K562 (cell line): ENCODE measurements around the gene CEP68. TPM values are rescaled to one million over a fixed set of nuclear protein-coding genes. Genes with fewer than 3 reads are reported as not detected.

Source experiments
- ARHGAP35 ChIP-seq: fragments of 450-650 bp; IDR thresholded peaks from 2 replicates; pipeline ENCODE4 v1.6.1; 2018; ENCODE audit not compliant: partially characterized antibody
- CLOCK ChIP-seq: fragments of 250-450 bp; sonication (Bioruptor Pico); IDR thresholded peaks from 2 replicates; pipeline ENCODE4 v1.4.0; 2020; ENCODE audit warnings: mild to moderate bottlenecking, moderate library complexity, borderline replicate concordance
- E4F1 ChIP-seq: fragments of 250-450 bp; sonication (Bioruptor Pico); IDR thresholded peaks from 2 replicates; pipeline ENCODE4 v1.5.0; 2021; ENCODE audit warnings: mild to moderate bottlenecking, borderline replicate concordance
- HINFP ChIP-seq: fragments of 450-650 bp; conservative IDR thresholded peaks from 2 replicates; pipeline ENCODE4 v1.6.1; 2016; ENCODE audit warnings: missing genetic modification characterization, low read depth, mild to moderate bottlenecking, control low read depth, missing compliant biosample characterization
- KLF6 ChIP-seq: fragments of 250-450 bp; sonication (Bioruptor Pico); IDR thresholded peaks from 2 replicates; pipeline ENCODE4 v1.4.0; 2020; ENCODE audit warnings: mild to moderate bottlenecking, moderate library complexity, borderline replicate concordance
- MCM5 ChIP-seq: fragments of 450-650 bp; IDR thresholded peaks from 2 replicates; pipeline ENCODE4 v1.6.1; 2016; ENCODE audit warnings: low read depth
- POLR2B ChIP-seq: fragments of 450-650 bp; IDR thresholded peaks from 2 replicates; pipeline ENCODE4 v1.6.1; 2018; ENCODE audit warnings: low read depth; ENCODE audit not compliant: partially characterized antibody
- RAD21 ChIP-seq, 2 experiments: fragments of 250-450 bp in 1 of 2; fragments of 450-650 bp in 1 of 2; sonication (Bioruptor Pico) in 1 of 2; formaldehyde crosslinking in 1 of 2; IDR thresholded peaks in 1 of 2; conservative IDR thresholded peaks in 1 of 2; 2 replicates each; pipeline versions ENCODE4 v1.4.0 to v1.8.0; 2020 to 2022; ENCODE audit warnings: mild to moderate bottlenecking in 2 of 2, moderate library complexity in 1 of 2
- RBFOX2 ChIP-seq: fragments of 200-400 bp; formaldehyde crosslinking; IDR thresholded peaks from 2 replicates; pipeline ENCODE4 v1.6.1; 2017; ENCODE audit warnings: low read depth, mild to moderate bottlenecking, low read length, moderate library complexity
- TCF15 ChIP-seq: fragments of 250-450 bp; sonication (Bioruptor Pico); IDR thresholded peaks from 2 replicates; pipeline ENCODE4 v1.8.0; 2022; ENCODE audit warnings: moderate library complexity, mild to moderate bottlenecking, inconsistent platforms
- TFAM ChIP-seq: fragments of 250-450 bp; sonication (Bioruptor Pico); conservative IDR thresholded peaks from 2 replicates; pipeline ENCODE4 v1.5.0; 2021; ENCODE audit warnings: mild to moderate bottlenecking, moderate library complexity
- VEZF1 ChIP-seq: fragments of 200-800 bp; sonication (Bioruptor generic); IDR thresholded peaks from 2 replicates; pipeline ENCODE4 v1.6.1; 2017; ENCODE audit warnings: missing genetic modification characterization, missing compliant biosample characterization
- WHSC1 ChIP-seq: IDR thresholded peaks from one replicate; pipeline ENCODE4 v1.6.1; 2012; ENCODE audit warnings: low read length, control low read depth, inconsistent platforms
- ZNF174 ChIP-seq: fragments of 250-450 bp; sonication (Bioruptor Pico); IDR thresholded peaks from 2 replicates; pipeline ENCODE4 v1.4.0; 2020; ENCODE audit warnings: mild to moderate bottlenecking
- ZNF518B ChIP-seq: fragments of 250-450 bp; sonication (Bioruptor Pico); IDR thresholded peaks from 2 replicates; pipeline ENCODE4 v1.5.0; 2021; ENCODE audit warnings: mild to moderate bottlenecking, moderate library complexity
- polyA plus RNA-seq, 8 experiments: library from polyadenylated mRNA; depleted of rRNA in 4 of 8; stranded (reverse) in 5 of 8; unstranded in 3 of 8; fragments of >200 nt; fragmentation: Nextera tagmentation in 2 of 8; fragmentation: Illumina TruSeq in 1 of 8; extraction: Ambion mirVana in 2 of 8; extraction: Trizol in 1 of 8; gene quantifications; 2 replicates each; pipeline versions ENCODE4 v1.2.1 to v1.2.3, GENCODE V29; 2011 to 2014; ENCODE audit warnings: inconsistent platforms in 1 of 8, missing spikeins in 1 of 8
- total RNA-seq, 7 experiments: library from RNA; depleted of rRNA in 6 of 7; stranded (reverse); fragments of >200 nt in 6 of 7; fragmentation: Illumina TruSeq in 2 of 7; extraction: Trizol in 2 of 7; gene quantifications; 2 replicates each; pipeline versions ENCODE4 v1.2.1 to v1.2.3, GENCODE V29; 2011 to 2021; ENCODE audit warnings: low replicate concordance in 1 of 7

The CEP68 gene
- total and polyA plus RNA-seq, 9 of the 15 experiments (the other 6 are each of a cell fraction or from before 2014, with no cell fraction given), result 1.4 to 8.5 (median 5.2) TPM

- TF ChIP-seq VEZF1 (CRISPR knock-in tag) (no peak), ZNF518B (CRISPR knock-in tag) (no peak), ARHGAP35 (no peak), HINFP (tag) (0 out of 2 replicates have a peak, but pooled peaks have one; percentile 37), RAD21 (CRISPR knock-in tag; conservative IDR thresholded peaks at IDR 0.05 in 1 of 2, IDR thresholded peaks at IDR 0.05 in 1 of 2) (peak in 1 of 2 experiments; percentile 9; a peak in 1 of 4 replicates), TCF15 (no peak), WHSC1 (no peak), TFAM (CRISPR knock-in tag) (no peak), KLF6 (CRISPR knock-in tag) (no peak), MCM5 (no peak), RBFOX2 (no peak), CLOCK (CRISPR knock-in tag) (no peak), POLR2B (no peak), ZNF174 (no peak), E4F1 (no peak)
Measured at GRCh38 chr2:65130664-65131175, 74.5 kb downstream of the CEP68 start (continued).
